OCI-LY7 (cell line): ENCODE data around the gene DDAH1.

Source experiments
- CTCF ChIP-seq: fragments of 200-600 bp; sonication (generic); conservative IDR thresholded peaks from 2 replicates; pipeline ENCODE4 v1.5.1; 2014; ENCODE audit warnings: mild to moderate bottlenecking, antibody characterized with exemption, low read length, moderate library complexity, mixed read lengths
- EZH2phosphoT487 ChIP-seq: fragments of 200-600 bp; sonication (generic); IDR thresholded peaks from 2 replicates; pipeline ENCODE4 v1.6.1; 2018; ENCODE audit warnings: low read depth, borderline replicate concordance, mild to moderate bottlenecking, mixed run types, antibody characterized with exemption, low read length, moderate library complexity, mixed read lengths

- TF ChIP-seq CTCF = no peak
- TF ChIP-seq EZH2phosphoT487 = no peak
Measured at GRCh38 chr1:85306236-85306635, 158.7 kb downstream of the DDAH1 start.
